Activated CD4-positive, alpha-beta memory T cell treated with anti-CD3 and anti-CD28 coated beads for 36 hours (primary cell): ENCODE data around the gene CRACDL. TPM values are rescaled to one million over a fixed set of nuclear protein-coding genes. Genes with fewer than 3 reads are reported as not detected.

ENCODE experiments used
- CTCF ChIA-PET: fragments of 350-600 bp; sonication (Branson Sonifier 250); formaldehyde crosslinking; loops from one replicate; lab custom pipeline; 2021; ENCODE audit warnings: antibody characterized with exemption, inconsistent platforms; lab: Charles Lee
- POLR2A ChIA-PET: fragments of 350-600 bp; sonication (Branson Sonifier 250); formaldehyde crosslinking; loops from one replicate; lab custom pipeline; 2021; ENCODE audit warnings: antibody characterized with exemption; lab: Charles Lee
- DNase-seq: peaks from one replicate; pipeline ENCODE4 v3.0.0-alpha.2; 2020
- H3K27ac Mint-ChIP-seq: one replicate; pipeline ENCODE4 v1.8.0; 2021; ENCODE audit warnings: mixed read lengths
- H3K27me3 Mint-ChIP-seq: one replicate; pipeline ENCODE4 v1.8.0; 2021; ENCODE audit warnings: mixed read lengths
- H3K36me3 Mint-ChIP-seq: one replicate; pipeline ENCODE4 v1.8.0; 2021; ENCODE audit warnings: mixed read lengths
- H3K4me1 Mint-ChIP-seq: one replicate; pipeline ENCODE4 v1.8.0; 2021; ENCODE audit warnings: low read depth, mixed read lengths
- H3K4me3 Mint-ChIP-seq: one replicate; pipeline ENCODE4 v1.8.0; 2021; ENCODE audit warnings: mild to moderate bottlenecking, mixed read lengths
- H3K9me3 Mint-ChIP-seq: one replicate; pipeline ENCODE4 v1.8.0; 2021; ENCODE audit warnings: mixed read lengths
- intact Hi-C: fragments of 100-400 bp; cut with micrococcal nuclease; formaldehyde crosslinking; loops from one replicate; pipeline ENCODE4 v1.15.1; 2023
- total RNA-seq, 2 experiments: library from RNA; stranded (reverse); gene quantifications; one replicate each; pipeline ENCODE4 v1.2.3, GENCODE V29; 2021

CRACDL gene
- total RNA-seq, 2 experiments from 2014 or later: 0.12 to 0.31 TPM

DNA sequence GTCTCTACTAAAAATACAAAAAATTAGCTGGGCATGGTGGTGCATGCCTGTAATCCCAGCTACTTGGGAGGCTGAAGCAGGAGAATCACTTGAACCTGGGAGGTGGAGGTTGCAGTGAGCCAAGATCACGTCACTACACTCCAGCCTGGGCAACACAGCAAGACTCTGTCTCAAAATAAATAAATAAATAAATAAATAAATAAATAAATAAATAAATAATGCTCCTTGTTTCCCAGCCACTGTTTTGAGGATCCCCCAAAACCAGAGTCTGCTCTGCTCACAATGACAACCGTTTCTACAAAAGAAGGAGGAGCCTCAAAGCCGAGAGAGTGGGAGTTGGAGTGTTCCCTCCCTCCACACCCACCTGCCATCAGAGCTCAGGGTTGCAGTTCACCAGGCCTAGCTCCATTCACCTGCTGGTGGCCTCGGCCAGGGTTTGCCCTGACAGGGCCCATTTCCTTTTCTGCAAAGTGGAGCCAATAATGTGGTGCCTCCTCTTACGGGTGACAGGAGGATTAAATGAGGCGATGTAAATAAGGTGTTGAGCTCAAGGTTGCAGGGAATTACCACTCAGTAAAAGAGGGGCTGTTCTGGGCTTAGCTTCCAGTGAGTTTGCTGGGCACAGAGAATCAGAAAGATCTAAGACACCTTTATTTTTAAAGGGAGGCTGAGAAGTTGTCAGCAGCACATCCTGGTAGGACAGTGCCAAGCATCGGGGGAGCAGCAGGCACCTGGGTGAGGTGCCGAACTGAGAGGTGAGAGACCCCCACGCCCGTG, 25.5 kb downstream of the CRACDL start:
- Mint-ChIP-seq H3K27ac (no peak overlapping the region), H3K36me3 (no peaks in the 10 kb centered on the region), H3K4me1 (peaks cover 16% of the 10 kb centered on the region), H3K9me3 (no peaks in the 10 kb centered on the region), H3K4me3 (no peak overlapping the region), H3K27me3 (peaks cover 30% of the 10 kb centered on the region)
- CTCF ChIA-PET: interaction anchor here (0.6 kb wide), 1 partner anchor 30 kb away, joined by 3 read pairs; no protein-coding TSS in a partner anchor
- POLR2A ChIA-PET: no interaction called here
- DNase-seq: no peak
- intact Hi-C loops: no loop called here

DNA sequence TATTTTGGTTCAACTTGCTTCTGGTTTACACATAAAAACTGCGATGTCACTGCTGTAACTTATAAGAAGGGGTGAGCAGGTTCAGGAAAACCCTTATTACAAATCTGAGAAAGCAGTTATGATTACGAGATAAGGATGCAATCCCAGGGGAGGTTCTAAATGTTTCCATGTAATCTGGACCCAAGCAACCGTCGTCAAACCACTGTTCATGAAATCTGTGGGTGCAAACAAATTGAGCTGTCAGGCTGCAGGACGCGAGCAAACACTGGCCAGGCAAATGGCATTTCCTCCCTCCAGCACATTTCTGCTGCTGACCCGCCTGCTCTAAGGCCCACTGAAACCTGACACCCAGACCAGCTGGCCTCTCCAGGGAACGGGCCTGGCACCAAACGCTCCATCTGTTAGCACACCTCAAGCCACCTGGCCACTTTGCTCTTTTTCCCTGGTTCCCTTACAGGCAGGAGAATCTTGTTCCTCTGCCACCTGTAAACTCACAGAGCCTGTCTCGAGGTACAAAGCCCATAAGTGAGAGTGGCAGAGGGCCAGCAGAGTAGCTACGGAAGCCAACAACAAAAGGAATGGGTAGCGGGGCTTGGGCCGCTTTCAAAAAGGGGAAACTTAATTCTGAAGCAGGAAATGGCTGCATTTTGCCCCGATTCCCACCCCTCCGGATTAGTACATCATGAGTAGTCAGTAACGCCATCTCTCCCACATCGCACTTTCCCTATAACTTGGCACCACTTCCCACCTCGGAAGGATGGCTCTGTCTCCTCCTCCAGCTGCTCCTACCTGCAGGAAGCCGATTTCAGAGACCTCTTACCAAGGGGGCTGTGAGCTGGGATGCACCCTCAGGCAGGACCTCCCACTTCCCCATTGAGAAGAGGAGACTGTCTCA, 26.5 kb downstream of the CRACDL start:
- intact Hi-C loops: no loop called here
- ChIA-PET CTCF (no interaction called here), POLR2A (no interaction called here)

DNA sequence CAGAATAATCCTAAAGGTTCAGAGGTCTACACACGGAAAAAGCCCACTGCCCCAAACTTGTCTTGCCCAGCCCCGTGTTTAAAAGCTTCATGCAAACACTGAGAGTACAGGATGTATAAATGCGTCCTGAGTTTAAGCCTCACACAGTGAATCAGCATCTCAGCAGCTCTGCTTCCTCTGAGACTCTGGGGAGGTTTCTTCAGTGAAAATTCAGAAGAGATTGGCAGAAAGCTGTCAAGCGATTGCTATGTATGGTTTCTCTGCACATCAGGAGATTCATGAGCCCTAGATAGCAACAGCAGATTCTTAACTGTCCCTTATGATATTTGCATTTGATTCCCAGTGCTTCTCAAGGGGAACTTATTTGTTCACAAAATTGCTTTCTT, 27.1 kb downstream of the CRACDL start:
- DNase-seq: no peak
- Mint-ChIP-seq H3K4me1 (peaks cover 16% of the 10 kb centered on the region), H3K36me3 (no peaks in the 10 kb centered on the region), H3K4me3 (no peak overlapping the region), H3K27ac (no peak overlapping the region), H3K27me3 (peaks cover 23% of the 10 kb centered on the region), H3K9me3 (no peaks in the 10 kb centered on the region)
- ChIA-PET CTCF (no interaction called here), POLR2A (no interaction called here)
- intact Hi-C loops: no loop called here

More for the DNA sequence above, 26.5 kb downstream of the CRACDL start:
- Mint-ChIP-seq H3K27me3 (peaks cover 23% of the 10 kb centered on the region), H3K27ac (no peak overlapping the region), H3K9me3 (no peaks in the 10 kb centered on the region), H3K36me3 (no peaks in the 10 kb centered on the region), H3K4me3 (no peak overlapping the region), H3K4me1 (peaks cover 16% of the 10 kb centered on the region)
- DNase-seq: no peak

DNA sequence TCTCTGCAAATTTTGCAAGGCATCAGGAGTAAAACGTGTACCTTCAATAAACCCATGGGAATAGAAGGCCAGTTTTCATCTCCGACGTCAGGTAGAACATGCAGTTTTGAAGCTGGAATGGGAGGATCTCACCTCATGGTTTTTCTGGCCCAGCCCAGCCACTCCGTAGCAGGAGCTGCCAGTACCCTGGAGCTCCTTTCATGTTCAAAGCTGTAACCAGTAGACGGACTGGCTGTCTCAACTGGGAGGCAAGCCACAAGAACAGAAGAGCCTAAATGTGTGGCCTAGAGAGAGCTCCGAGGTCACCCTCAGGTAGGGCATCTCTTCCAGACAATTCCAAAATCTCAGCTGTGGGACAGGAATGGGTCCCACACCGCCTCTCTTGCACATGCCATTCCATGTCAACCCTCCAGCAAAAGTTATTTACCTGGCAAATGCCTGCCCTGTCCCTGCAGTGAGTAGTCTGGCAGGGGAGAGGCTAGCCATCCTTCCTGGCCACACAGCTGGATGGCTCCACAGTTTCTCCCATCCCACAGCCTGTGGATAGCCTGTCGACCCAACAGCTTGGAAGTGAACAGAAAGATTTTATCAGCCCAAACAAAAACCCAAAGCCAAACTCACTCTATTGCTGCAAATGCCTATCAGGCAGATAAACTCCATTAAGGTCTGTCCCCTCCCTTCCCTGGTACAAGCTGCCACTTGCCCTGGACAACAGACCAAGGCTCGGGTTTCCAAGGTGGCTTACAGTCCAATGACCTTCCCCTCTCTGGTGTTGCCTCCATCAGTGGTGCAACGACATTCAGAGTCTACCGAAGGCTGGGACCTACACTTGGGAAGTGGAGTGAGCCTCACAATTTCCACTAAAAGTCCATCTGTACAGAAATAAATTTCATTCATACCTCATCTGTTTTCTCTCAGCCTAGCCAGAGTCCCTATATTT, 27.8 kb downstream of the CRACDL start:
- ChIA-PET POLR2A (no interaction called here), CTCF (interaction anchor here (1.2 kb wide), 1 partner anchor 259 kb away, joined by 5 read pairs; no protein-coding TSS in a partner anchor)
- intact Hi-C loops: no loop called here
- Mint-ChIP-seq H3K27me3 (peaks cover 19% of the 10 kb centered on the region), H3K36me3 (no peaks in the 10 kb centered on the region), H3K4me1 (peaks cover 16% of the 10 kb centered on the region), H3K27ac (no peak overlapping the region), H3K9me3 (no peaks in the 10 kb centered on the region), H3K4me3 (no peak overlapping the region)
- DNase-seq: no peak

DNA sequence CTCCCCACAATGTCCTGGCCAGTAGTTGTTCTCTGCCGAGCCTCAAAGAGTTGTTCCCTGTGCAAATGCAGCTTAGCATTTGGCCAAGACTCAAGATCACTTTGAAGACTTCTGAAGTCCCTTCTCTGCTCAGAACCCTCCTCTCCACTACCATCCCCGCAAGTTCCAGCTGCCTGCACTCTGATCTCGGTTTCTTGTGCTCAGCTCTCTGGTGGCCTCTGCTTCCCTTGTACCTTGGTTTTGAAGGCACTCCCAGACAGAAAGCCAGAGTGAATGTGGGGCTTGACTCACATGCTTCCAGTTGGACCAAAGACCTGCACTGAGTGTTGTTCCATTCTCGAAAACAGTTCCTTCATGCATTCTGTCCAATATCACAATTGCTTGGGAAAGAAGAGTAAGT, 28.6 kb downstream of the CRACDL start:
- H3K27me3 Mint-ChIP-seq: peaks cover 14% of the 10 kb centered on the region
- intact Hi-C loops: no loop called here
- H3K27ac Mint-ChIP-seq: no peak overlapping the region
- H3K9me3 Mint-ChIP-seq: no peaks in the 10 kb centered on the region
- CTCF ChIA-PET: interaction anchor here (1.2 kb wide), 1 partner anchor 258 kb away, joined by 5 read pairs; no protein-coding TSS in a partner anchor
- POLR2A ChIA-PET: no interaction called here
- no peak for DNase-seq
- H3K4me3 Mint-ChIP-seq: no peak overlapping the region
- no peaks in the 10 kb centered on the region for H3K36me3 Mint-ChIP-seq
- H3K4me1 Mint-ChIP-seq: peaks cover 16% of the 10 kb centered on the region

DNA sequence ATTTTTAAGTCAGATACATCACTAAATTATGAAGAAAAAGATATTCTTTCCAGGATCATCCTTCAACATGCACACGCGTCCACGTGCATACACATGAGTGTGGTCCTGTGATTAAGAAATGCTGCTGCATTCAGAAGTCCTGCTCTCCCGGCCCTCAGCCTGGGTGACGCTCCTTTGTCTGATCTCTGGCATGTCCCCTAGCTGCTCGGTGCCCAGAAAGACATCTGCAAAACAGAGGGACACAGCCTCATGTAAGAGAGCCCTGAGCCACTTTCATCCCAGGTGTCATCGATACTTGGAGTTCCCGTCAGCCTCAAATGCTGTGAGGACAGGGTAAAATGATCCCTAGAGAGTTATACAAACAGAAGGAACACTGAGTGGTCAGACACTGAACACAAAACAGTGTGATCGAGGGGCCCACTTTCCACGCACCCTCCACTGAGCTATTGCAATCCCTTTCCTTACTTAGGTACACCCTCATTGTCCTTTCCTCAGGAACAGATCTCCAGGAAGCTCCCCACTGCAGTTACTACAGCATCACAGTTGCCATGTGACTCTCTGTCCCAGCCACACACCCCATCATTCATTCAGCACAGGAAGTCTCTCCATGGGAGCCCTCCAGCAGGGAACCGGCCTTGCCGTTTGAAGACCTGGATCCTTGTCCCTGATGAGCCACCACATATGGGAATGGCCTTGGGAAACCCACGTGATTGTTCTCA, 32.1 kb downstream of the CRACDL start:
- Mint-ChIP-seq H3K4me1 (peaks cover 4% of the 10 kb centered on the region), H3K27me3 (peaks cover 11% of the 10 kb centered on the region), H3K9me3 (no peaks in the 10 kb centered on the region), H3K4me3 (no peak overlapping the region), H3K36me3 (no peaks in the 10 kb centered on the region), H3K27ac (no peak overlapping the region)
- ChIA-PET POLR2A (no interaction called here), CTCF (no interaction called here)
- intact Hi-C loops: no loop called here
- no peak for DNase-seq

DNA sequence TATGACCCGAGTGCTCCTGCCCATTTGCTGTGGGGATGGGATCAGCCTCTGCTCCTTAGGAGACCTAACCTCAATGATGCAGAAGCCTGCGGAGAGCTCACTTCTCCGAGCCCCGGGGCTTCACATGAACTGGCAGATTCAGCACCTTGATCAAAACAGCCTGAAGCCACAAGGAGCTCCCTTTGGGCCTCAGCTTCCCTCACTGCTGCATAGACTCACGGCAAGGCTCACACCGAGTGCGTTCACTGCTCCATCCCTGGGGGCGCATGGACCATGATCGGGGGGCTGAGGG, 33.0 kb downstream of the CRACDL start:
- Mint-ChIP-seq H3K4me3 (no peak overlapping the region), H3K27me3 (peaks cover 4% of the 10 kb centered on the region), H3K9me3 (no peaks in the 10 kb centered on the region), H3K36me3 (no peaks in the 10 kb centered on the region), H3K27ac (no peak overlapping the region), H3K4me1 (no peaks in the 10 kb centered on the region)
- ChIA-PET CTCF (no interaction called here), POLR2A (no interaction called here)
- intact Hi-C loops: no loop called here
- DNase-seq: no peak

DNA sequence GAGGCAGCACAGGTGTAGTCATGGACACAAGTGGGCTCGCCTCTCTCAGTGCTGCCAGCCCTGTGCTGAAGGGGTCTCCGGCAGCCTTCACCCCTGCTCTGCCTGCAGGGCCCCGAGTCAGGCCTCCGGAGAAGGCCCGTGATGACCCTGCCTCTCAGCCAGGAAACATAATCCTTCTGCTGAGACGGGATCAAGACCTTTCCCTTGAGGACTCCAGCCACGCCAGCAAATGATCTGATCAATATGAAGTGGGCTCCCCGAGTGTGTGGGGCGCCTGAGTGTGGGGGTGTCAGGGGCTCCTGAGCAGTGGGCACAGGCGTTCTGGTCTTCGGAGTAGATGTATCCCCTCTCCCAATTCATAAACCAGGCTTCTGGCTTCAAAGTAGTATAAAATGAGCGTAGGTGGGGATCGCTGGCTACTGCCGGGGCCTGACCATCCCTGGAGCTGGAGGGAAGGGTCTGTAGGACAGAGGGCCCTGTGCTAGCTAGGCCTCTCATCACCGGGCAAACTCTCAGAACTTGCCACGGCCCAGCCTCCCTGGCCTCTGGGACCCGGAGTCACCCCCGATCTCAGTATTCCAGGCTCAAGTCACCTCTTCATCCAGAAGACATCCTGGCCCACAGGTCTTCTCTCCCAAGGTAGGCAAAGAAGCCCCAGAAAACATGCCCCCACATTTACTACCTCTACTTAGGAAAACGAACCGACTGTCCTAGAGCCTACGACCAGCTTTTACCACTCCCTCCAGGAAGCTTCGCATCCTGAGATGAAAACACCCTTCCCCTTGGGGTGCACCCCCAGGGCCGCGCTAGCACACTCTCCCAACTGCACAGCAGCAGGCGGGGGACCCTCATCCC, 33.6 kb downstream of the CRACDL start:
- Mint-ChIP-seq H3K27ac (no peak overlapping the region), H3K27me3 (no peaks in the 10 kb centered on the region), H3K4me1 (no peaks in the 10 kb centered on the region), H3K36me3 (no peaks in the 10 kb centered on the region), H3K4me3 (no peak overlapping the region), H3K9me3 (no peaks in the 10 kb centered on the region)
- ChIA-PET POLR2A (no interaction called here), CTCF (no interaction called here)
- DNase-seq: no peak
- intact Hi-C loops: no loop called here

DNA sequence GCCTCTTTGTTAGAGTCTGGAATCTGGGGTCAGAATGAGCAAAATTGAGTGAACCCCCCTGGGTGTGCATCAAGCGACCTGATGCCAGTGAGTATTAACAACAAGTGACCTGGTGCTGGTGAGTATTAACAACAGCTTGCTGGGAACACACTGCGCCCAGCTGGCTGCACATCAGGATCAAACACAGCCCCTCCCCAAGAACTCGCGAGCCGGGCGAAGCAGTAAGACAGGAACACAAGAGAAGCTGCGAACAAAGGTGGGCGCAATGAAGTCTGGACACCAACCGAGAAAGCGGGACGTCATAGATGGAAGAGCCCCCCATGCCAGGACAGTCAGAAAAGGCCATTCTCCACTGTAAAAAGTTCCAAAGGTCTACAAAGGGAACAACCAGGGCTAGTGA, 34.3 kb downstream of the CRACDL start:
- CTCF ChIA-PET: no interaction called here
- Mint-ChIP-seq H3K27me3 (no peaks in the 10 kb centered on the region), H3K4me1 (no peaks in the 10 kb centered on the region), H3K27ac (no peak overlapping the region), H3K9me3 (no peaks in the 10 kb centered on the region), H3K4me3 (no peak overlapping the region), H3K36me3 (no peaks in the 10 kb centered on the region)
- POLR2A ChIA-PET: no interaction called here
- intact Hi-C loops: no loop called here
- no peak for DNase-seq

DNA sequence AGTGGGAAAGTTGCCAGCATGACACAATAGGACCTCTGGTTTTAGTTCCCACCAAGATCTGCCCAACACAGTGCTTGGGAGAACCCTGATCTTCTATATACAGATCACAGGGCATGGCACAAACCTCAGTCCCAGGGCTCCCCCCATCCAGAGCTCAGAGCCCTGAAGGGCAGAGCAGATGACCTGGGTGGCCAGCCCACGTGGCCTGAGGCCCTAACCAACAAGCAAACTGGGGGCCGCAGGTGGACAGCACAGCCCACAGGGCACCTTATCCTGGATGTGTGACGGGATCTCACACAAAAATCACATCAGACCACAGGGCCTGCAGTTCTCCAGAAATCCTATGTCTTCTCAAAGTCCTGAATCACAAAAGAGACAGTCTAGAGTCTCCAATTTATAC, 34.7 kb downstream of the CRACDL start:
- no peak overlapping the region for H3K27ac Mint-ChIP-seq
- no peak for DNase-seq
- no peak overlapping the region for H3K4me3 Mint-ChIP-seq
- CTCF ChIA-PET: no interaction called here
- H3K27me3 Mint-ChIP-seq: peaks cover 1% of the 10 kb centered on the region
- no peaks in the 10 kb centered on the region for H3K36me3 Mint-ChIP-seq
- no peaks in the 10 kb centered on the region for H3K9me3 Mint-ChIP-seq
- intact Hi-C loops: no loop called here
- POLR2A ChIA-PET: no interaction called here
- H3K4me1 Mint-ChIP-seq: no peaks in the 10 kb centered on the region

DNA sequence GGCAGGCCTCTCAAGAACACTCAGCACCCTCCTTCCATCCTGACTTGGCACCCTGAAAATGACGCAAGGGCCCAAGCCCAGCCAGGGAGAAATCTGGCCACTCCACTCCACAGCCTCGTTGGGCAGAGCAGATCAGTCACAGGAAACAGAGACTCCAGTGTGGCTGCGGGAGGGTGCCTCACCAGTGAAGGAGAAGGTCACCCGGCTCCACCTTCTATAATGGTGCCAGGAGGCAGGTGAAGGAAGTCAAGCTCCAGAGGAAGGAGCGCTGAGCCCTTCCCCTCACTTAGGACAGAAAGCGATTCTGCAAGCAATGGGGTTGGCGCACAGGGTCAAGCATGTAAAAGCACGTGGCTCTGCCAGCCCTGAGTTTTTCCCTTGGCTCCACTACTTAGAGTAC, 35.3 kb downstream of the CRACDL start:
- no peaks in the 10 kb centered on the region for H3K36me3 Mint-ChIP-seq
- no peak for DNase-seq
- H3K27me3 Mint-ChIP-seq: peaks cover 1% of the 10 kb centered on the region
- no peaks in the 10 kb centered on the region for H3K4me1 Mint-ChIP-seq
- H3K4me3 Mint-ChIP-seq: no peak overlapping the region
- no peak overlapping the region for H3K27ac Mint-ChIP-seq
- CTCF ChIA-PET: no interaction called here
- POLR2A ChIA-PET: no interaction called here
- intact Hi-C loops: no loop called here
- no peaks in the 10 kb centered on the region for H3K9me3 Mint-ChIP-seq
